ENCODE data around the gene UBR3.

DNA sequence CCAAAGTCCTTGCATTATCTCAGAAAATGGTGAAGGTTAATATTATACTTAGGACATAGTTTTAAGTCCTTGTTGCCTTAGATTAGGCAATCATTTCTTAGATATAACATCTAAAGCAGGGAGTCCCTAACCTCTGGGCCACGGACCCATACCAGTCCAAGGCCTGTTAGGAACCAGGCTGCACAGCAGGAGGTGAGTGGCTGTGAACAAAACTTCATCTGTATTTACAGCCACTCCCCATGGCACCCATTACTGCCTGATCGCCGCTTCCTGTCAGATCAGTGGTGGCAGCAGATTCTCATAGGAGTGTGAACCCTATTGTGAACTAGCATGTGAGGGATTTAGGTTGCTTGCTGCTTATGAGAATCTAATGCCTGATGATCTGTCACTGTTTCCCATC, 264.2 kb downstream of the UBR3 start:
- TF ChIP-seq, protein P1, sequence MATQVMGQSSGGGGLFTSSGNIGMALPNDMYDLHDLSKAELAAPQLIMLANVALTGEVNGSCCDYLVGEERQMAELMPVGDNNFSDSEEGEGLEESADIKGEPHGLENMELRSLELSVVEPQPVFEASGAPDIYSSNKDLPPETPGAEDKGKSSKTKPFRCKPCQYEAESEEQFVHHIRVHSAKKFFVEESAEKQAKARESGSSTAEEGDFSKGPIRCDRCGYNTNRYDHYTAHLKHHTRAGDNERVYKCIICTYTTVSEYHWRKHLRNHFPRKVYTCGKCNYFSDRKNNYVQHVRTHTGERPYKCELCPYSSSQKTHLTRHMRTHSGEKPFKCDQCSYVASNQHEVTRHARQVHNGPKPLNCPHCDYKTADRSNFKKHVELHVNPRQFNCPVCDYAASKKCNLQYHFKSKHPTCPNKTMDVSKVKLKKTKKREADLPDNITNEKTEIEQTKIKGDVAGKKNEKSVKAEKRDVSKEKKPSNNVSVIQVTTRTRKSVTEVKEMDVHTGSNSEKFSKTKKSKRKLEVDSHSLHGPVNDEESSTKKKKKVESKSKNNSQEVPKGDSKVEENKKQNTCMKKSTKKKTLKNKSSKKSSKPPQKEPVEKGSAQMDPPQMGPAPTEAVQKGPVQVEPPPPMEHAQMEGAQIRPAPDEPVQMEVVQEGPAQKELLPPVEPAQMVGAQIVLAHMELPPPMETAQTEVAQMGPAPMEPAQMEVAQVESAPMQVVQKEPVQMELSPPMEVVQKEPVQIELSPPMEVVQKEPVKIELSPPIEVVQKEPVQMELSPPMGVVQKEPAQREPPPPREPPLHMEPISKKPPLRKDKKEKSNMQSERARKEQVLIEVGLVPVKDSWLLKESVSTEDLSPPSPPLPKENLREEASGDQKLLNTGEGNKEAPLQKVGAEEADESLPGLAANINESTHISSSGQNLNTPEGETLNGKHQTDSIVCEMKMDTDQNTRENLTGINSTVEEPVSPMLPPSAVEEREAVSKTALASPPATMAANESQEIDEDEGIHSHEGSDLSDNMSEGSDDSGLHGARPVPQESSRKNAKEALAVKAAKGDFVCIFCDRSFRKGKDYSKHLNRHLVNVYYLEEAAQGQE (IDR thresholded peaks at IDR 0.05; ENCODE audit: unreplicated experiment) = no peak
- TF ChIP-seq, protein P2, sequence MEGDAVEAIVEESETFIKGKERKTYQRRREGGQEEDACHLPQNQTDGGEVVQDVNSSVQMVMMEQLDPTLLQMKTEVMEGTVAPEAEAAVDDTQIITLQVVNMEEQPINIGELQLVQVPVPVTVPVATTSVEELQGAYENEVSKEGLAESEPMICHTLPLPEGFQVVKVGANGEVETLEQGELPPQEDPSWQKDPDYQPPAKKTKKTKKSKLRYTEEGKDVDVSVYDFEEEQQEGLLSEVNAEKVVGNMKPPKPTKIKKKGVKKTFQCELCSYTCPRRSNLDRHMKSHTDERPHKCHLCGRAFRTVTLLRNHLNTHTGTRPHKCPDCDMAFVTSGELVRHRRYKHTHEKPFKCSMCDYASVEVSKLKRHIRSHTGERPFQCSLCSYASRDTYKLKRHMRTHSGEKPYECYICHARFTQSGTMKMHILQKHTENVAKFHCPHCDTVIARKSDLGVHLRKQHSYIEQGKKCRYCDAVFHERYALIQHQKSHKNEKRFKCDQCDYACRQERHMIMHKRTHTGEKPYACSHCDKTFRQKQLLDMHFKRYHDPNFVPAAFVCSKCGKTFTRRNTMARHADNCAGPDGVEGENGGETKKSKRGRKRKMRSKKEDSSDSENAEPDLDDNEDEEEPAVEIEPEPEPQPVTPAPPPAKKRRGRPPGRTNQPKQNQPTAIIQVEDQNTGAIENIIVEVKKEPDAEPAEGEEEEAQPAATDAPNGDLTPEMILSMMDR (conservative IDR thresholded peaks at IDR 0.05; ENCODE audit: low read depth in 2 of 2) = no peak
- TF ChIP-seq NANOG (IDR thresholded peaks at IDR 0.05; ENCODE audit: borderline replicate concordance) (no peak), STAT1 (IDR thresholded peaks at IDR 0.05; ENCODE audit: unreplicated experiment) (no peak)

Measured in GM23338 (cell line).